Stimulated activated CD4-positive, alpha-beta T cell treated with anti-CD3 and anti-CD28 coated beads, Interleukin-12 subunit alpha, Interleukin-12 subunit beta, amount 100 ng/mL, for 24 hours (primary cell): ENCODE measurements around the gene CSK.

Source experiments
- DNase-seq, 2 experiments: peaks; one replicate each; pipeline ENCODE4 v3.0.0-alpha.2; 2020; ENCODE audit warnings: low read depth in 2 of 2

The CSK gene

GRCh38 chr15:74826364-74826819 is 44.5 kb downstream of the CSK start, which contains the start of gene CPLX3:
Gene CPLX3, plus strand, starts transcription at chr15:74826627. Its CDS starts 77 bp downstream, at chr15:74826704.
- DNase-seq = peak in 1 of 2 experiments; percentile 36

GRCh38 chr15:74826921-74827320 is 45.0 kb downstream of the CSK start:
- DNase-seq = no peak

- DNase-seq = no peak
Observed at GRCh38 chr15:74827614-74828013, 45.7 kb downstream of the CSK start.

GRCh38 chr15:74828835-74829234 is 47.0 kb downstream of the CSK start:
- no peak for DNase-seq

- no peak for DNase-seq
Observed at GRCh38 chr15:74829486-74829885, 47.6 kb downstream of the CSK start.

GRCh38 chr15:74829991-74830390 is 48.1 kb downstream of the CSK start:
- no peak for DNase-seq

GRCh38 chr15:74830868-74831267 is 49.0 kb downstream of the CSK start:
- DNase-seq = no peak

GRCh38 chr15:74831813-74832495 is 50.1 kb downstream of the CSK start:
- DNase-seq = no peak

GRCh38 chr15:74832826-74833225 is 50.9 kb downstream of the CSK start:
- no peak for DNase-seq

GRCh38 chr15:74833376-74834107 is 51.7 kb downstream of the CSK start:
- DNase-seq = no peak

- peak in 1 of 2 experiments; percentile 56 for DNase-seq
Observed at GRCh38 chr15:74835312-74835823, 53.5 kb downstream of the CSK start.

- DNase-seq = no peak
Observed at GRCh38 chr15:74836846-74837245, 55.0 kb downstream of the CSK start.

- no peak for DNase-seq
Observed at GRCh38 chr15:74837482-74838136, 55.7 kb downstream of the CSK start.

GRCh38 chr15:74838137-74838516 is 56.2 kb downstream of the CSK start:
- DNase-seq = no peak

- no peak for DNase-seq
Observed at GRCh38 chr15:74838746-74839525, 57.1 kb downstream of the CSK start.

- DNase-seq = no peak
Observed at GRCh38 chr15:74839526-74840395, 57.9 kb downstream of the CSK start.

- DNase-seq = no peak
Observed at GRCh38 chr15:74840851-74841775, 59.2 kb downstream of the CSK start.

GRCh38 chr15:74841891-74842373 is 60.1 kb downstream of the CSK start:
- DNase-seq = no peak
